Activated CD4-positive, alpha-beta T cell treated with anti-CD3 and anti-CD28 coated beads for 36 hours (primary cell): ENCODE measurements around the gene ATP9B. TPM values are rescaled to one million over a fixed set of nuclear protein-coding genes. Genes with fewer than 3 reads are reported as not detected.
A peak's percentile ranks its signal among the peaks of the same experiment; 100 is the strongest.

Experiments
- ATAC-seq: fragments of 200-7000 bp; cut with Tn5 transposase; one replicate; pipeline ENCODE4 v1.10.0; 2021; ENCODE audit warnings: mild to moderate bottlenecking, moderate library complexity
- CTCF ChIA-PET: fragments of 350-600 bp; sonication (Branson Sonifier 250); formaldehyde crosslinking; loops from one replicate; lab custom pipeline; 2021; ENCODE audit warnings: antibody characterized with exemption; lab: Charles Lee
- POLR2A ChIA-PET: fragments of 350-600 bp; sonication (Branson Sonifier 250); formaldehyde crosslinking; loops from one replicate; lab custom pipeline; 2021; ENCODE audit warnings: antibody characterized with exemption, inconsistent platforms; lab: Charles Lee
- DNase-seq: peaks from one replicate; pipeline ENCODE4 v3.0.0-alpha.2; 2020
- H3K27ac Mint-ChIP-seq: one replicate; pipeline ENCODE4 v1.8.0; 2021; ENCODE audit warnings: mixed read lengths
- H3K27me3 Mint-ChIP-seq: one replicate; pipeline ENCODE4 v1.8.0; 2021; ENCODE audit warnings: mixed read lengths
- H3K36me3 Mint-ChIP-seq: one replicate; pipeline ENCODE4 v1.8.0; 2021; ENCODE audit warnings: low read depth, mixed read lengths
- H3K4me1 Mint-ChIP-seq: one replicate; pipeline ENCODE4 v1.8.0; 2021; ENCODE audit warnings: mixed read lengths
- H3K4me3 Mint-ChIP-seq: one replicate; pipeline ENCODE4 v1.8.0; 2021; ENCODE audit warnings: mild to moderate bottlenecking, moderate library complexity, mixed read lengths
- H3K9me3 Mint-ChIP-seq: one replicate; pipeline ENCODE4 v1.8.0; 2021; ENCODE audit warnings: low read depth, mixed read lengths
- intact Hi-C, 2 experiments: fragments of 100-400 bp; cut with DNase I in 1 of 2; cut with micrococcal nuclease in 1 of 2; formaldehyde crosslinking; loops; one replicate each; pipeline versions ENCODE4 v1.14.2 to v1.15.1; 2022 to 2024; cut with DNase I, micrococcal nuclease
- total RNA-seq, 2 experiments: library from RNA; stranded (reverse); gene quantifications; one replicate each; pipeline ENCODE4 v1.2.3, GENCODE V29; 2021

Gene ATP9B
- total RNA-seq, 2 experiments from 2014 or later = 19.4 to 20.8 TPM

DNA sequence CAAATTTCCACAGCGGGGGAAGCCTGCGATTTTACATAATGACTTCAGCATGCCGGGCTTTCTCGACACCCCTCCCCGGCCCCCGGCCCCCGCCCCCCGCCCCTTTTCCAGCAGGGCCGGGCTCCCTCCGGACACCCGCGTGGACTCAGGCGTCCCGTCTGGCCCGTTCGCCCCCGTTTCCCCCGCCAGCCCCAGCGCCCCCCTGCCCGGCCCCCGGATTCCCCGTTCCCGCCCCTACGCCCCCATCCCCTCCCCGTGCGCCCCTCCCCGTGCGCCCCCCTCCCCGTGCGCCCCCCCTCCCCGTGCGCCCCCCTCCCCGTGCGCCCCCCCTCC is 326.1 kb downstream of the ATP9B start:
- ATAC-seq (no peak), DNase-seq (no peak)
- Mint-ChIP-seq H3K27me3 (peaks cover 6% of the 10 kb centered on the region), H3K9me3 (no peaks in the 10 kb centered on the region), H3K36me3 (peaks cover 18% of the 10 kb centered on the region), H3K4me1 (peaks cover 12% of the 10 kb centered on the region), H3K27ac (peak overlapping the region; percentile 86), H3K4me3 (peak overlapping the region; percentile 70)
- CTCF ChIA-PET = interaction anchor here (2.1 kb wide), 1 partner anchor 128 kb away, joined by 10 read pairs; no protein-coding TSS in a partner anchor
- intact Hi-C loops = loop anchor here (1.0 to 10.0 kb wide), 10 partner anchors 10 to 714 kb away; partner anchors contain the start of genes CTDP1 (in 2 of the 2), ADNP2 (in 1 of the 2), ATP9B (in 1 of the 2) and HSBP1L1 (in 1 of the 2)
- POLR2A ChIA-PET = interaction anchor here (0.6 to 6.0 kb wide), 5 partner anchors 8 to 448 kb away, joined by 3 to 44 read pairs (median 4); no protein-coding TSS in a partner anchor

DNA sequence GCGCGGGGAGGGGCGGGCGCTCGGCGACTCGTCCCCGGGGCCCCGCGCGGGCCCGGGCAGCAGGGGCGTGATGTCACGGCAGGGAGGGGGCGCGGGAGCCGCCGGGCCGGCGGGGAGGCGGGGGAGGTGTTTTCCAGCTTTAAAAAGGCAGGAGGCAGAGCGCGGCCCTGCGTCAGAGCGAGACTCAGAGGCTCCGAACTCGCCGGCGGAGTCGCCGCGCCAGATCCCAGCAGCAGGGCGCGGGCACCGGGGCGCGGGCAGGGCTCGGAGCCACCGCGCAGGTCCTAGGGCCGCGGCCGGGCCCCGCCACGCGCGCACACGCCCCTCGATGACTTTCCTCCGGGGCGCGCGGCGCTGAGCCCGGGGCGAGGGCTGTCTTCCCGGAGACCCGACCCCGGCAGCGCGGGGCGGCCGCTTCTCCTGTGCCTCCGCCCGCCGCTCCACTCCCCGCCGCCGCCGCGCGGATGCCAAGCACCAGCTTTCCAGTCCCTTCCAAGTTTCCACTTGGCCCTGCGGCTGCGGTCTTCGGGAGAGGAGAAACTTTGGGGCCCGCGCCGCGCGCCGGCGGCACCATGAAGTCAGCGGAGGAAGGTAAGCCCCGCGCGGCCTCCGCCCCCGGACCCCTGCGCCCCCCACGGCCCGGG is 326.7 kb downstream of the ATP9B start, which contains the start of gene NFATC1:
TSS of gene NFATC1 (plus strand) at position 170 of the 644 bp plus-strand sequence. CDS start at position 465, 295 bp downstream.
- ChIA-PET POLR2A (interaction anchor here (0.6 to 6.0 kb wide), 5 partner anchors 9 to 447 kb away, joined by 3 to 44 read pairs (median 3); no protein-coding TSS in a partner anchor), CTCF (interaction anchor here (0.9 to 2.1 kb wide), 2 partner anchors 121 to 127 kb away, joined by 3 to 10 read pairs; no protein-coding TSS in a partner anchor)
- DNase-seq (peak; percentile 95), ATAC-seq (peak; percentile 47)
- peaks cover 20% of the 10 kb centered on the region for H3K36me3 Mint-ChIP-seq
- intact Hi-C loops = loop anchor here (1.0 to 10.0 kb wide), 10 partner anchors 9 to 713 kb away; partner anchors contain the start of genes CTDP1 (in 2 of the 2), ADNP2 (in 1 of the 2), ATP9B (in 1 of the 2) and HSBP1L1 (in 1 of the 2)
- peak within 1 kb of the TSS; percentile 86 for H3K27ac Mint-ChIP-seq
- H3K4me1 Mint-ChIP-seq = peaks cover 13% of the 10 kb centered on the region
- H3K4me3 Mint-ChIP-seq = peak within 1 kb of the TSS; percentile 73
- peaks cover 5% of the 10 kb centered on the region for H3K27me3 Mint-ChIP-seq
- H3K9me3 Mint-ChIP-seq = no peaks in the 10 kb centered on the region

DNA sequence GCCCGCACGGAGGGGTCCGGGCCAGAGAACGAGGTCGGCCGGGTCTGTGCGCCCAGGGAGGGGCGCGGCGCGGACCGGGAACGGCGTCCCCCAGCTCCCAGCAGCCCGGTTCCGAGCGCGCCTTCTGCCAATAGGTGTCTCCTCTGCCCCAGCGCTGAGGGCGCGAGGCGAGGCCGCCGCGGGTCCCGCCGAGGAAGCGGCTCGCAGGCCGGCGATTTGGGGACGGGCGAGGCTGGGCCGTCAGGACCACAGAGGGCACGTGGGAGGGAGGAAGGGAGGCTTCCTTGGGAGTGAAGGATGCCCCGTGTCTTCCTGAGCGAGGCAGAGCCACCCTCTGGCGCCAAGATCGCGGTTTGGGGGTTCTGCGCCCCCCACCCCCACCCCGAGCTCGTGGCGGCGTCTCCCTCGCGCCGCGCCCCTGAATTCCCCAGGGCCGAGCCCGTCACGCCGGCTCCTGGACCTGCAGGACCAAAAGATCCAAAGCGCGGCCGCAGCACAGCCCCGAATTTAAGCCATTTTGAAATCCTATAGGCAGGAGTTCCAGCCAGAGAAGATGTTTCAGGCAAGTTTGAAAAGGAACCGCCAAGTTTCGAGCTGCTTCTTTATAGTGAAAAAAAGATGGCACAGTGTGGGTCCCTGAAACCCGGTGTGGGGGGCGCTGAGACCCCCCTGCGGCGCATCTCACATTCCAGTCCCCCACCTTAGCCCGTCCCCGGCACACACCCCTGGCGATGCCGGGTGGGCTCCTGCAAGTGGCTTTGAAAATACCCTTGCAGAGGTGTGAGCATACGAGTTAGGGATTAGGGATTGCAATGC is 327.4 kb downstream of the ATP9B start:
- Mint-ChIP-seq H3K4me3 (peak overlapping the region; percentile 73), H3K27ac (peak overlapping the region; percentile 51), H3K27me3 (peaks cover 3% of the 10 kb centered on the region), H3K36me3 (peaks cover 27% of the 10 kb centered on the region), H3K4me1 (peaks cover 20% of the 10 kb centered on the region), H3K9me3 (no peaks in the 10 kb centered on the region)
- ATAC-seq = no peak
- CTCF ChIA-PET = interaction anchor here (0.9 to 2.1 kb wide), 4 partner anchors 15 to 127 kb away, joined by 3 to 10 read pairs (median 7); no protein-coding TSS in a partner anchor
- intact Hi-C loops = loop anchor here in 1 of 2 experiments (10.0 kb wide), 1 partner anchor 568 kb away; the partner anchor contains the start of gene HSBP1L1
- peak; percentile 73 for DNase-seq
- POLR2A ChIA-PET = interaction anchor here (1.5 to 6.0 kb wide), 3 partner anchors 9 to 127 kb away, joined by 3 to 44 read pairs (median 11); no protein-coding TSS in a partner anchor

DNA sequence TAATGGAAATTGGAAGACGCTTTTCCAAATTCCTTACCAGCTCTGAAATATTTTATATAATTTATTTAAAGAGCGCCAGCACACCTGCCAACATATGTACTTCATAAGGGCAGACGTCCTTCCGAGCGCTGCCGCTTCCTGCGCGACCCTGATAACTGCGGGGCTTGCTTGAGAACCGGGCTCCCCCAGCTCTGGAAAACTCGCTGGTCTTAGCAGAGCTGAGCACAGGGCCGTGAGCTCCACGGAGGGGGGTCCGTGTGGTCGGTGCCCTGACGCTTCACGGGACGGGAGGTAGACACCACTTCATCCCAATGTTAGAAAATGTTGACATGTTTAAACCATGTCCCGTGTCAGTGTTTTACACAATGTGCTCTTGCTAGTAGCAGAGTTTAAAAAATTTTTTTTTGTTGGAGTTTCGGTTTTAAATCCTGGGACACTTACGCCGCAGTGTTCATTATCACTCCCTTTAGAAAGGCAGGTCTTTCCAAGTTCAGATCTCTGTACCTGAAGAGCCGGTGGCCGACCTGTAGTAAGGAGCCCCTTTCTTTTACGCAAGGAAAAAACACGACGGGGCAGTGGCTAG is 328.1 kb downstream of the ATP9B start:
- CTCF ChIA-PET = interaction anchor here (0.7 to 2.0 kb wide), 7 partner anchors 16 to 342 kb away, joined by 3 to 8 read pairs (median 3); no protein-coding TSS in a partner anchor
- H3K9me3 Mint-ChIP-seq = no peaks in the 10 kb centered on the region
- H3K27me3 Mint-ChIP-seq = no peaks in the 10 kb centered on the region
- H3K27ac Mint-ChIP-seq = peak overlapping the region; percentile 89
- POLR2A ChIA-PET = interaction anchor here (0.7 to 6.0 kb wide), 4 partner anchors 8 to 394 kb away, joined by 3 to 44 read pairs (median 8); no protein-coding TSS in a partner anchor
- peaks cover 31% of the 10 kb centered on the region for H3K36me3 Mint-ChIP-seq
- DNase-seq (peak; percentile 9), ATAC-seq (no peak)
- H3K4me1 Mint-ChIP-seq = peaks cover 24% of the 10 kb centered on the region
- H3K4me3 Mint-ChIP-seq = peak overlapping the region; percentile 73
- intact Hi-C loops = loop anchor here in 1 of 2 experiments (10.0 kb wide), 1 partner anchor 567 kb away; the partner anchor contains the start of gene HSBP1L1

DNA sequence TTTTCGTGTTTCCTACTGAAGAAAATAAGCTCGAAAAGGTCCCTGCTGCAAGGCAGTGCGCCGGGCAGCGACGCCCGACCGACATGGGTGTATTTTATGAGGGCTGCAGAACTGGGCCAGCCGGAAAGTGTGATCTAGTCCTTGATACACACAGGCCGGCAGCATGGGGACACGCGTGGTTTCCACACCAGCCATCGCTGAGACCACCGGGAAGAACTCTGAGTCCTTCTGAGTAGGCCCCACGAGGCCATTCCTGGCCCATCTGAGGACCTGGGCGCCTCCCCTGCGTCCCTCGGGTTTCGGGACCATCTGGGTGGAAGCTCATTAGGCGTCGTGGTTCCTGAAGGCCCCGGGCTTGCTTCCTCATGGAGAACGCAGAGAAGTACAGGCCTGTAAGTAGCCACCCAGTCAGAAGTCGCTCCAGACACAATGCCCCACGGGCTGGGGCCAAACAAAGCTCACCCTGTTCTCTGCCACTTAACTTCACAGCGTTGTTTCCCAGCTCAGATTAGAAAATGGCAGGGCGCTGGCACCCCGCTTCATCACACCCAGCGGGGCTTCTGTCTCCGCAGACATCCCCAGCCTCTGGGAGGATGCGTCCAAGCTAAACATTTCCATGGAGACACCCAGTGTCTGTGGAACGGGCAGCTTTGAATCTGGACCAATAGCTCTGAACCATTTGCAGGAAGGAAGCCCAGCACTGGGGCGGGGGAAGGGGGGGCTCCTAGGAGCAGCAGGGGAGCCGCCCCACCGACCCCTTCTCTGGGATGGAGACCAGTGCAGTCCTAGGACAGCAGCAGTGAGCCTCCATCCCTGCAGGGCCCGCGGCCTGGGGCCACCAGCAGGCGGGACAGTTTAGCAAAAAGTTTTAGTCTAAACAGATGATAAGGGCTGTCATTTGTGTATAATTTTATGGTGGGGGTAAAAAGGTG is 328.9 kb downstream of the ATP9B start:
- Mint-ChIP-seq H3K4me3 (peak overlapping the region; percentile 73), H3K4me1 (peaks cover 28% of the 10 kb centered on the region), H3K9me3 (no peaks in the 10 kb centered on the region), H3K36me3 (peaks cover 39% of the 10 kb centered on the region), H3K27me3 (no peaks in the 10 kb centered on the region), H3K27ac (peak overlapping the region; percentile 89)
- intact Hi-C loops = loop anchor here in 1 of 2 experiments (10.0 kb wide), 1 partner anchor 567 kb away; the partner anchor contains the start of gene HSBP1L1
- ChIA-PET POLR2A (interaction anchor here (0.7 to 6.0 kb wide), 3 partner anchors 122 to 393 kb away, joined by 3 to 44 read pairs (median 4); no protein-coding TSS in a partner anchor), CTCF (interaction anchor here (0.6 to 2.0 kb wide), 10 partner anchors 8 to 343 kb away, joined by 3 to 8 read pairs (median 3); no protein-coding TSS in a partner anchor)
- ATAC-seq (no peak), DNase-seq (peak; percentile 20)

DNA sequence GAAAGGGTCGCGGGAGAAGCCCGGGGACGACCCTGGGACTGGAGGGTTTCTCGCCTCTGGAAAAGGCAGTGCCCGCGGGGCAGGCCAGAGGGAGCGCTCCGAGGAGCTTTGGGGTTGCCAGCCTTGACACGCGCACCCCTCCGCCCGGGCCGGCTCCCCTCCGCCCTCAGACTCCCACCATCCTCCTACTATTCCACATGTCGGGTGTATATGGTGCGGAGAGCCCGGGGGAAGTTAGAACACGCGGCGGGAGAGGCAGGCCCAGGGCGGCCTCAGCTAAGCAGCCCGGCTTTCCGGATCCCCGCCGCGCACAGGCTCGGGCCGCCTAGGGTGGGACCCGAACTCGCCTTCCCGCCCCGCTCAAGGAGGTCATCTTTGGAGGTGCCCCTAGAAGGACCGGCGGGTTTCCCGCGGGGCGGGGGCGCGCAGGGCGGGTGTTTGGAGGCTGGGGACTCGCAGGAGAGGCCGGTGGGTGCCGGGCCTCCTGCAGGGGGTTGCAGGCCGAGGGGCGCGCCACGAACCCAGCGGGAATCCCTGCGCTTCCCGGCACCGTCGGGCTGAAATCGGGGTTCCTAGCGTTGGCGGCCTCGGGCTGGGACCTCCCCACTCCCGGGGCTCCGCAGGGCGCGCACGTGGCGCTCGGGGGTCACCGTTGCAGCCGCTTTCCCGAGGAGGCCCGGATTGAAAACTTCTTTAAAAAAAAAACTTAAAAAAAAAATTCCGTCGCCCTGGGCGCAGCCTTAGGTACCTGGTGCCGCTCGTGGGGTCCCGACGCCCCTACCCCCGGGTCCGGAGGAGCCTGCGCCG is 330.3 kb downstream of the ATP9B start:
- peak; percentile 57 for DNase-seq
- H3K9me3 Mint-ChIP-seq = no peaks in the 10 kb centered on the region
- H3K36me3 Mint-ChIP-seq = peaks cover 49% of the 10 kb centered on the region
- peak overlapping the region; percentile 89 for H3K27ac Mint-ChIP-seq
- H3K4me1 Mint-ChIP-seq = peaks cover 39% of the 10 kb centered on the region
- H3K27me3 Mint-ChIP-seq = no peaks in the 10 kb centered on the region
- ChIA-PET CTCF (interaction anchor here (0.6 to 1.1 kb wide), 2 partner anchors 11 to 279 kb away, joined by 4 read pairs; no protein-coding TSS in a partner anchor), POLR2A (no interaction called here)
- ATAC-seq = peak; percentile 5
- H3K4me3 Mint-ChIP-seq = peak overlapping the region; percentile 73
- intact Hi-C loops = loop anchor here (1.0 to 10.0 kb wide), 3 partner anchors 125 to 565 kb away; partner anchors contain the start of genes HSBP1L1 (in 1 of the 2) and SLC66A2 (in 1 of the 2)

DNA sequence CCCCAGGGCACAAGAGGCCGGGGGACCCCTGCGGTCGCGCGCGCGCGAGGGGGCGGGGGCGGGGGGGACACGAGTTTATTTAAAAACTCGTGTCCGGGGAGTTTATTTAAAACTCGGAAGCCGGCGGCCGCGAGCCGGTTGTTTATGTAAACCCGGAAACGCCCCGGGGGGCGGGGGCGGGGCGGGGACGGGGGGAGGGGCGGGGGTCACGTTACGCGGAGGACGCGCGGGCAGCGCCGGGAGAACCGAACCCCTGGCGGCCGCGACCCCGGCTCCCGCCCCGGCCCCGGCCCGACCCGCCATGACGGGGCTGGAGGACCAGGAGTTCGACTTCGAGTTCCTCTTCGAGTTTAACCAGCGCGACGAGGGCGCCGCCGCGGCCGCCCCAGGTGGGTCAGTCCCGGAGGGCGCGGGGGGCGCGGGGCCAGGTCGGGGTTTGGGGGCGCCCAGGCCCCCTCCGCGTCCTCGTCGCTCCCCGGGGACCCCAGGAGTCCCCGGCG is 330.9 kb downstream of the ATP9B start:
- DNase-seq (peak; percentile 86), ATAC-seq (no peak)
- no peak overlapping the region for H3K27ac Mint-ChIP-seq
- no peaks in the 10 kb centered on the region for H3K27me3 Mint-ChIP-seq
- peaks cover 45% of the 10 kb centered on the region for H3K4me1 Mint-ChIP-seq
- H3K9me3 Mint-ChIP-seq = no peaks in the 10 kb centered on the region
- H3K36me3 Mint-ChIP-seq = peaks cover 54% of the 10 kb centered on the region
- POLR2A ChIA-PET = interaction anchor here (0.5 to 1.8 kb wide), 3 partner anchors 22 to 585 kb away, joined by 3 to 13 read pairs (median 5); no protein-coding TSS in a partner anchor
- CTCF ChIA-PET = no interaction called here
- intact Hi-C loops = loop anchor here in 1 of 2 experiments (5.0 kb wide), 1 partner anchor 552 kb away; the partner anchor contains the start of gene SLC66A2
- peak overlapping the region; percentile 83 for H3K4me3 Mint-ChIP-seq

DNA sequence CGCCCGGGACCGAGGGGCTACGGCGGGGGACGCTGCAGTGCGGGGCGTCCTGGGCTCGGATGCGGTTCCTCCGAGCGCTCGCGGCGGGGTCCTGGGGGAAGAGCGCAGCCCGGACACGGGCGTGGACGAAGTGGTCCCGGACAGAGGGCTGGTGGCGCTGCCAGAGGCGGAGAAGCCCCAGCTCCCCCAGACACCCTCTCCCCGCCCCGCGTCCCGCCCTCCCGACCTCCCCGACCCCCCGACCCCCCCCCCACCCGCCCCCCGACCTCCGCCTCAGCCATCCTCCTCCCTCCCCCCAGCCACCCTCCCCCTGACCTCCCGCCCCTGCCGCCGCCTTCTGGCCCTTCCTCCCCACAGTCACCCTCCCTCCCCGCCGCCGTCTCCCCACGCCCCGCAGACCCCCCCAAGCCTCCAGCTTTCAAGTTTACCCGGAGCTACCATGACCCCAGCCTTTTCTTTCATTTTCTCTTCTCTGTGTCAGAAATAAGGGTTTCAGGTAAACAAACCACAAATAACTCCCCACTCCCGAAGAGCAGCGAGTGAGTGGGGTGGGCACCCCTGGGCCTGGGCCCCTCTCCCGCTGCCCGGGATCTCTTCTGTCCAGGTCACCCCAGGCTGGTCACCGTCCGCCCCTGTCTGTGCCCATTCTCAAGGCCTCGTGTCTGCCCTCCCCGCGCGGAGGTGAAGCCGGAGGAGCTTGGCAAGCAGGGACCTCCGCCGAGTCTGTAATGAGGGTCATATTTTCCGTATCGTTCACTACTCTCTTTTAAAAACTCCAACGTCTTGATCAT is 331.6 kb downstream of the ATP9B start:
- Mint-ChIP-seq H3K27ac (peak overlapping the region; percentile 90), H3K27me3 (no peaks in the 10 kb centered on the region), H3K9me3 (no peaks in the 10 kb centered on the region), H3K4me1 (peaks cover 51% of the 10 kb centered on the region), H3K36me3 (peaks cover 58% of the 10 kb centered on the region), H3K4me3 (peak overlapping the region; percentile 83)
- intact Hi-C loops = loop anchor here in 1 of 2 experiments (5.0 kb wide), 1 partner anchor 552 kb away; the partner anchor contains the start of gene SLC66A2
- POLR2A ChIA-PET = interaction anchor here (0.5 to 1.8 kb wide), 4 partner anchors 22 to 584 kb away, joined by 3 to 13 read pairs (median 4); no protein-coding TSS in a partner anchor
- DNase-seq (peak; percentile 74), ATAC-seq (peak; percentile 3)
- CTCF ChIA-PET = interaction anchor here (0.6 kb wide), 1 partner anchor 68 kb away, joined by 3 read pairs; no protein-coding TSS in a partner anchor
